Measurements from ENCODE around the gene SPACA7. TPM values are rescaled to one million over a fixed set of nuclear protein-coding genes. Genes with fewer than 3 reads are reported as not detected.

SPACA7 gene
- total RNA-seq, 2 experiments from 2014 or later = not detected

DNA sequence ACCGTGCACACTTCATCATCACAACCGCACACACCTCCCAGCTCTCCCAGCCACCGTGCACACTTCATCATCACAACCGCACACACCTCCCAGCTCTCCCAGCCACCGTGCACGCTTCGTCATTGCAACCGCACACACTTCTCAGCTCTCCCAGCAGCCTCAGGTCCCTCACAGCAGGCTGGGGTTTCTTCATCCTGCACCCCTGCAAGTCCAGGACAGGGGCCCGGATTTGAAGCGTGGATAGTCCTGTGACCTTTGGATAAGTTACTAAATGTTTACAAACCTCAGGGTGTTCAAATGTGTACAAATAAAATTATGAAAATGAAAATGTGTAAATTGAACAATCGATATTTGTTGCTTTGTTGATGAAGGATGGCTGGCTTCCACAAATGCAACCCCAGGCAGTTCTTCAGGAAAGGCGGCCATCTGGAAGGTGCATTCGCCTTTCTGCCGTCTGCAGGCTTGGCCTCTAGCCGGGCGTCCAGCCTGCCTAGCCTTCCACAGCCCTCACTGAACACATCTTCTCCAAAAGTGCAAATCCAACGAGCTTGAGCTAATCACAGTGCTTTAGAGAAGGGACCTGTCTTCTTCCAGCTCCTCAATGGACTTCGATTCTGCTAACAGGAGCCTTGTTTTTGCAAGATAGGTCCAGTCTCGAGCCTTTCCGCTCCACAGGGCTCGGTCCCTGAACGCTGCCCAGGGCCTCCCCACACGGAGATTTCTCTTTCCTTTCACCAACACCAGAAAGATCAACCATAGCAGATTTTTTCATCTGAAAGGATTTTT is 74.2 kb downstream of the SPACA7 start:
- CTCF ChIA-PET = no interaction called here

DNA sequence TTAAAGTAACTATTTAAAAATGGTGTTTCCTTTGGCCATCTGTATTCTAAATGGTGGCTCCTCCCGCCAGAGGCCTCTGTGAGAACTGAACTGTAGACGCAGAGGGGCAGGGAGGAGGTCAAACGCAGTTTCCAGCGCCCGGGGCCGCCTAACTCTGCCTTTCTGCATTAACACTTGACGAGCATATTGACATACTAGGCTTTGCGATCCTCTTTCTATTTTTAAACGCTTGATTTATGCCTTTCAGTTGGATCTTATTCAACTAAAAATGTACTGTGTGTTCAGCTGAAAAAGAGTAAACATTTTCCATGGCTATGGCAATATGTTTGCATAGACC is 74.7 kb downstream of the SPACA7 start:
- Mint-ChIP-seq H3K4me3 (no peak overlapping the region), H3K36me3 (no peaks in the 10 kb centered on the region), H3K4me1 (no peaks in the 10 kb centered on the region), H3K27ac (no peak overlapping the region), H3K9me3 (ENCODE audit: low read depth) (no peaks in the 10 kb centered on the region), H3K27me3 (no peaks in the 10 kb centered on the region)
- CTCF ChIA-PET = no interaction called here
- DNase-seq (no peak), ATAC-seq (no peak)

More for the DNA sequence above, 74.2 kb downstream of the SPACA7 start:
- no peaks in the 10 kb centered on the region for H3K36me3 Mint-ChIP-seq
- ATAC-seq = no peak
- peak; percentile 28 for DNase-seq
- H3K27ac Mint-ChIP-seq = no peak overlapping the region
- H3K9me3 Mint-ChIP-seq (ENCODE audit: low read depth) = no peaks in the 10 kb centered on the region
- H3K27me3 Mint-ChIP-seq = no peaks in the 10 kb centered on the region
- H3K4me1 Mint-ChIP-seq = no peaks in the 10 kb centered on the region
- no peak overlapping the region for H3K4me3 Mint-ChIP-seq

DNA sequence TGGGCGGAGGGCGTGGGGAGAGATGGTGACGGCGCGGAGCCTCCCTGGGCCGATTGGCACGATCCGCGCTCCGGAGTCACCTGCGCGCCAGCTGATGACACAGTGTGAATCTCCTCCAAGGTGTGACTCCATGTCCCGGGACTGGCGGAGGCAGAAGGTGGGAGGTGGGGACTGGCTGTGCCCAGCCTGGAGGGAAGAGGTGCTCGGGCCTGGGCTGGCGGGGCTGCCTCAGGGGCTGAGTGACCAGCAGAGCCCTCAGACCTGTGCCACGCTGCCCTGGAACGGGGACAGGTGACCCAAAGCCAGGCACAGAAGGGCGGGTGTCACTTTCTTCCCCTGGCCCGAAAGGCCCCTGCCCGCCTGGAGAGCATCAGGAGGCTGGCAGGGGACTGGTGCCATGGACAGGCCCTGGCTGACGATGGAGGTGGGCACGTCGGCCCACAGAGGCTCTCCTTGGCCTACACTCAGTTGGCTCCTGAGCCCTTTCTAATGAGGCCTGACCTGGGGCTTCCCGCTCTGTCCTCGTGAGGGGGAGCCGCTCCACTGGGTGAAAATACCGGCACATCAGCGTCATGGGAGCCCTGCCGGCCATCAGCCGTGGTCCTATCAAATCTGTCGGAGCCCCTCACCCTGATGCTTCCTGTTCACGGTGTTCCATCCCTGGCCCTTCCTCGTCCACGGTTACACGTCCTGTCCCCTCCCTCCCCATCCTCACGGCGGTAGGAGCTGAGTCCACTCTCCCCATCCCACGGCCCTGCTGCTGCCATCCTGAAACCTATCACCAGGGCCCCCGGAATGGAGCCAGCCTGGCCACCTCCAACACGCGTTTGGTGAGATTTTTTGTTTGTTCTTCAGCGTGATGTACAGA is 75.6 kb downstream of the SPACA7 start:
- no peak overlapping the region for H3K27ac Mint-ChIP-seq
- H3K4me3 Mint-ChIP-seq = no peak overlapping the region
- H3K9me3 Mint-ChIP-seq (ENCODE audit: low read depth) = no peaks in the 10 kb centered on the region
- H3K27me3 Mint-ChIP-seq = no peaks in the 10 kb centered on the region
- H3K36me3 Mint-ChIP-seq = no peaks in the 10 kb centered on the region
- ATAC-seq (no peak), DNase-seq (peak; percentile 36)
- CTCF ChIA-PET = no interaction called here
- no peaks in the 10 kb centered on the region for H3K4me1 Mint-ChIP-seq

DNA sequence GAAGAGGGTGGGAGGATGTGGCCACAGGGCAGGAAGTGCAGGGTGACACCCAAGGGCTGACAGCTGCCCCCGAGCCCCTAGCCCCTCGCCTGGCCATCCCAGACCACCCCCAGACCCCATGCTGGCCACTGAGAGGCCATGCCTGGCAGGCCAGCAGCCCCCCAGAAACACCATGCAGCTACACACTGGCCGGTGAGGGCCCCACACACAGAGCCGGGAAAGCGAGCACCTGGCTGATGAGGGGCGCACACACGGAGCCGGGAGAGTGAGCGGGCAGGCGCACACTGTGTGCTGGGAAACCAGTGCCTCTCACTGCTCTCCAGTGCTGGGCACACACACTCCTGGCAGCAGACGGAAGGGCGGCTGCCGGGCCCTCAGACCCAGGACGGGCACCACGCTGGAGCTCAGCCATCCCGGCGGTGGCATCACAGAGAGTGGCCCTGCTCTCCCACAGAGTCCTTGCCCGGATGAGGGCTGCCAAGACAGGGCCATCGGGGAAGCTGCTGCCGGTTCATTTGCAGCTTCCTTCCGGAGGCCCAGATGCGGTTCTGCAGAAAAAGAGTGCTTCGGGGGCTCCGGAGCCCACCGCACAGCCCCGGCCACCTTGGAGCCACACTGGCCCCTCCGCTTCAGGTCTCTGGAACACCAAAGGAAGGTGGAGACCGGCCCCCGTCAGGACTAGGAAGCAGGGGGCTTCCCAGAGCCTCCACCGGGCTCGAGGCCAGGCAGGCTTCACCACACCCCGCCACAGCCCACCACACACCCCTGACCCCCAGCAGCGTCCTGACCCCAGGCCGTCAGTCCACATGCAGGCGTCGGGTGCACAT is 76.4 kb downstream of the SPACA7 start:
- no peak overlapping the region for H3K4me3 Mint-ChIP-seq
- CTCF ChIA-PET = no interaction called here
- peak; percentile 30 for DNase-seq
- no peak for ATAC-seq
- no peaks in the 10 kb centered on the region for H3K36me3 Mint-ChIP-seq
- no peaks in the 10 kb centered on the region for H3K9me3 Mint-ChIP-seq (ENCODE audit: low read depth)
- no peaks in the 10 kb centered on the region for H3K27me3 Mint-ChIP-seq
- no peak overlapping the region for H3K27ac Mint-ChIP-seq
- no peaks in the 10 kb centered on the region for H3K4me1 Mint-ChIP-seq

DNA sequence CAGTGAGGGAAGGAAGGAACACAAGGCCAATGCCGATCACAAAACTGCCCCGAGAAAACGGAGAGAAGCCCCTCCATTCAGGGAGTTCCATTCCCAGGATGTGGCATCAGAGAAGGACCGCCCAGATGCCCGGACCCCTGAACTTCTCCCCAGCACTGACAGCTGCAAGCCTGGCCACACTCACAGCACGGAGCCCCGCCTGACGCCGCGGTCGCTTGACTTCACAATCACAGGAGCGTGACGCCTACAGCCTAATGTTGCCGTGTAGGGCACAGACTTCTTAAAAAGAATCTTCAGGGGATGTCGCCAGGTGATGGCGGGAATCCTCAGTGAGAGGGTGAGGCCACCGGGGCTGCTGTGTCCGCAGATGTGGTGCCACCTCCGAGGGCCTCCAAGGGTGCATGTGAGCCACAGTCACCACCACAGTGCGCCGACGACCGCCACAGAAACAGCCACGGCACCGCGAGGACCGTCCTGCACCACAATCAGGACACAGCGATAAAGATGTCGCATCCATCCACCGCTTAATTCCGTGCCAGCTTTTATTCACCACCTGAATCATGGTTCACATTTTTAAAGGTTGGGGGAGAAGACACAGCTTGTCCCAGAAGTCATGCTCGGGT is 77.2 kb downstream of the SPACA7 start:
- ATAC-seq (no peak), DNase-seq (peak; percentile 33)
- Mint-ChIP-seq H3K4me1 (no peaks in the 10 kb centered on the region), H3K4me3 (no peak overlapping the region), H3K36me3 (no peaks in the 10 kb centered on the region), H3K9me3 (ENCODE audit: low read depth) (no peaks in the 10 kb centered on the region), H3K27ac (no peak overlapping the region), H3K27me3 (no peaks in the 10 kb centered on the region)
- CTCF ChIA-PET = interaction anchor here (1.5 kb wide), 1 partner anchor 9 kb away, joined by 3 read pairs; no protein-coding TSS in a partner anchor

- CTCF ChIA-PET = interaction anchor here (1.5 kb wide), 1 partner anchor 10 kb away, joined by 3 read pairs; no protein-coding TSS in a partner anchor
- H3K36me3 Mint-ChIP-seq = no peaks in the 10 kb centered on the region
- H3K27ac Mint-ChIP-seq = no peak overlapping the region
- H3K4me3 Mint-ChIP-seq = no peak overlapping the region
- ATAC-seq (no peak), DNase-seq (no peak)
- H3K4me1 Mint-ChIP-seq = no peaks in the 10 kb centered on the region
- H3K27me3 Mint-ChIP-seq = no peaks in the 10 kb centered on the region
- no peaks in the 10 kb centered on the region for H3K9me3 Mint-ChIP-seq (ENCODE audit: low read depth)
Measured at GRCh38 chr13:112453874-112454647, 77.9 kb downstream of the SPACA7 start.

DNA sequence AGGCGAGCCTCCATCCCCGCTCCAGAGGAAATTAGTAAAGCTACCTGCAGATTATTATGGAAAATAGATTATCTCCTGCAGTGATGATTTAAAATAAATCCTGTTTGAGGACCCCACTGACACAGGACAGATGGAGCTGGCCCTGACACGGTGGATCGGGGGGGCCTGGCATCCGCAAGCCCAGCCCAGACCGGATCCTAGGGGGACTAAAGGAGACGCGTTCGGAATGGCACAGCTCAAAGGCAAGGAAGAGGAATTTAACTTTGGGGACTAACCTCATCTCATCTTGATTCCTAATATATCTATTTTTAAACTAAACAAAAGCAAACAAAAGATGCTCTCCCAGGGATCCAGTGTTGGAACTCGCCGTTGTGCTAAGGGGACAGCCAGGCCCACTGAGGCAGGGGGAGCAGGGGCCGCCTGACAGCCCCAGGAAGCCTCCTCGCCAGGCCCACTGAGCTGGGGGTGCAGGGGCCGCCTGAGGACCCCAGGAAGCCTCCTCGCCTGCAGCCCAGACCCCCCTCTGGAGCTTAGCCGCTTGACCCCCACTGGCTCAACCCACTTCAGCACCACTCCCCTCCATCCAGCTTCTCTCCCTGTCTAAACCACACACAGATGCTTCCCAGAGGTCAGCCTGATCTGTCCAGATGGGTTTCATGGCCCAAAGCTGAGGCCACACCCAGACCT is 78.6 kb downstream of the SPACA7 start:
- H3K4me3 Mint-ChIP-seq = no peak overlapping the region
- peak; percentile 29 for DNase-seq
- H3K9me3 Mint-ChIP-seq (ENCODE audit: low read depth) = no peaks in the 10 kb centered on the region
- no peak for ATAC-seq
- no peaks in the 10 kb centered on the region for H3K36me3 Mint-ChIP-seq
- no peaks in the 10 kb centered on the region for H3K4me1 Mint-ChIP-seq
- CTCF ChIA-PET = interaction anchor here (1.5 kb wide), 1 partner anchor 11 kb away, joined by 3 read pairs; no protein-coding TSS in a partner anchor
- no peak overlapping the region for H3K27ac Mint-ChIP-seq
- H3K27me3 Mint-ChIP-seq = peaks cover 3% of the 10 kb centered on the region

DNA sequence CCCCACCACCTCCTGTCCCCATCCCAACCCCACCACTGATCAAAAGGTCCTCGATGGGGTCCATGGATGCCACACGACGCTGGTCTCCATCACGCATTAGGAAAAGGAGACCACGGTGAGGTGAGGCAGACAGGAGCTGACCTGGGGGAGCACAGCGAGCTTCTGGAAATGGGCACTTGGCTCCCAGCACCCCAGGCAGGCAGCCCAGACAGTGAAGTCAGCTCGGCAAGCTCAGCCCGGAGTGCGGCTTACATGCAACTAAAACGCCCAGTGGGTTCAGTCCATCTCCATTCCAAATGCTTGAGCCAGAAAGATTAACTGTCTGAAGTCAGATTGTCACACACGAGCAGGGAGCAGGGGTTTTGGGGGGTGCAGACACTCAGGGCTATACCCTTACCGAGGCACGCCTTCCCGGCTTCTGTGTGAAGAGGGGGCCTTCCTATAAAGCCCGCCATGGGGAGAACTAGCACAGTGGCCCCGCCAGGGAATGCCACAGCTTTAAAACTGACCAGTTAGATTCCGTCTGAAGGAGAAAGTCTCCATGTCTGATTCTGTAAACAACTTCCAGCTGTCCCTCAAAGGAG is 79.4 kb downstream of the SPACA7 start:
- DNase-seq = no peak
- Mint-ChIP-seq H3K9me3 (ENCODE audit: low read depth) (no peaks in the 10 kb centered on the region), H3K4me3 (no peak overlapping the region), H3K4me1 (no peaks in the 10 kb centered on the region), H3K27ac (no peak overlapping the region), H3K36me3 (no peaks in the 10 kb centered on the region), H3K27me3 (peaks cover 8% of the 10 kb centered on the region)
- CTCF ChIA-PET = no interaction called here
- ATAC-seq = no peak

DNA sequence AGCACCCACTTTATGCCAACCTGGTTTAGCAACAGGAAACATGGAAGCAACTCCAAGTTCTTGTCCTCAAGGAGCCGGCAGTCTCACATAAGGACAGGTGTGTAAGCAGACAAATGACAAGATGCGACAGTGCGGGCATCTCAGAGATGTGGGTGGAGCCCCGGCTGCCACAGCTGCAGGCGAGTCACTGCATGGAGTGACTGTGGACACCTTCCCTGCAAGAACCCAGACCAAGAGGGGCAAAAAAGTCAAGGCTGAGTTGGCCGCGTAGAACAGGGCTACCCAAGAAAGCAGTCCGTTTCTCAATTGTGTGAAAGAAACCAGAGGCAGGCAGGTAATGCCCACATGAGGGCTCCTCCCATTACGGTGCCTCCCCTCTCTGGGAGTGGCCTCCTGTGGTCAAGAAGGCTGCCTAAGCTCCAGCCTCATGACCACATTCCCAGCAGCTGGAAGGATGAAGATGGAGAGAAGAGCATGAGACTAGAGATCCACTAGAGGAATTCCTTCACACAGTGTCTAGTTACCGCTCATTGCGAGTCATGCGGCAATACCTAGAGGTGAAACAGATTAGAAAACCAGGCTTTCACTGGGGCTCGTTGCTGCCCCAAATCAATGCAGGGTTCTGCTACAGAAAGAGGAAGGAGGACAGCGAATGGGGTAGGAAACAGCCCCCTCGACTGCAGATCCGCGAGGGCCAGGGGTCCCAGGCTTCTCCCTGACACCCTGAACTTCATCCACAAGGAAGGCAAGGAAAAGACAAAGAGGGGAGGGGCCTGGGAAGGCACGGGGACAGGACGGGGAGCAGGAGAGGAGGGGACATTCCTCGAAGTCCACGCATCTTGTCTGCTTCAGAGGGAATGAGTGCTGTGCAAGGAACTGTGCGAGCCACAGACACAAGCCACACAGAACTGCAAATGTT is 80.2 kb downstream of the SPACA7 start:
- Mint-ChIP-seq H3K27ac (no peak overlapping the region), H3K27me3 (peaks cover 8% of the 10 kb centered on the region), H3K36me3 (no peaks in the 10 kb centered on the region), H3K4me1 (peaks cover 2% of the 10 kb centered on the region), H3K4me3 (no peak overlapping the region), H3K9me3 (ENCODE audit: low read depth) (no peaks in the 10 kb centered on the region)
- CTCF ChIA-PET = no interaction called here
- DNase-seq (no peak), ATAC-seq (no peak)

- ATAC-seq (no peak), DNase-seq (no peak)
- Mint-ChIP-seq H3K4me1 (peaks cover 2% of the 10 kb centered on the region), H3K4me3 (no peak overlapping the region), H3K36me3 (no peaks in the 10 kb centered on the region), H3K27me3 (peaks cover 8% of the 10 kb centered on the region), H3K27ac (no peak overlapping the region), H3K9me3 (ENCODE audit: low read depth) (no peaks in the 10 kb centered on the region)
- CTCF ChIA-PET = no interaction called here
Measured at GRCh38 chr13:112457081-112457480, 80.9 kb downstream of the SPACA7 start.

- Mint-ChIP-seq H3K4me3 (no peak overlapping the region), H3K9me3 (ENCODE audit: low read depth) (peaks cover 2% of the 10 kb centered on the region), H3K27me3 (peaks cover 8% of the 10 kb centered on the region), H3K36me3 (no peaks in the 10 kb centered on the region), H3K4me1 (peaks cover 2% of the 10 kb centered on the region), H3K27ac (no peak overlapping the region)
- DNase-seq (peak; percentile 22), ATAC-seq (no peak)
- CTCF ChIA-PET = no interaction called here
Measured at GRCh38 chr13:112457485-112457884, 81.3 kb downstream of the SPACA7 start.
